Hepatocyte (in vitro differentiated cells): ENCODE measurements around the gene RUVBL2. TPM values are rescaled to one million over a fixed set of nuclear protein-coding genes. Genes with fewer than 3 reads are reported as not detected.

Experiments
- DNase-seq: peaks from one replicate; pipeline ENCODE4 v3.0.0-alpha.2; 2016; ENCODE audit warnings: low spot score
- H2AFZ ChIP-seq: fragments of 200-600 bp; sonication (generic); 2 replicates; pipeline ENCODE4 v1.6.0; 2016; ENCODE audit warnings: antibody characterized with exemption, mild to moderate bottlenecking
- H3K27ac ChIP-seq: fragments of 200-600 bp; sonication (generic); 2 replicates; pipeline ENCODE4 v1.5.1; 2016; ENCODE audit warnings: mild to moderate bottlenecking
- H3K27me3 ChIP-seq: fragments of 200-600 bp; sonication (generic); 2 replicates; pipeline ENCODE4 v1.6.1; 2016
- H3K36me3 ChIP-seq: fragments of 200-600 bp; sonication (generic); replicated peaks from 2 replicates; pipeline ENCODE4 v1.5.1; 2016; ENCODE audit warnings: low read depth; ENCODE audit not compliant: insufficient read depth
- H3K4me1 ChIP-seq: fragments of 200-600 bp; sonication (generic); 2 replicates; pipeline ENCODE4 v1.5.1; 2016; ENCODE audit warnings: mild to moderate bottlenecking, moderate library complexity; ENCODE audit not compliant: insufficient read depth
- H3K4me2 ChIP-seq: fragments of 200-600 bp; sonication (generic); 2 replicates; pipeline ENCODE4 v1.6.0; 2016
- H3K4me3 ChIP-seq: fragments of 200-600 bp; sonication (generic); 2 replicates; pipeline ENCODE4 v1.5.1; 2016; ENCODE audit warnings: mild to moderate bottlenecking
- H3K79me2 ChIP-seq: fragments of 200-600 bp; sonication (generic); 2 replicates; pipeline ENCODE4 v1.6.0; 2017; ENCODE audit warnings: mild to moderate bottlenecking
- H3K9me2 ChIP-seq: fragments of 200-600 bp; sonication (generic); replicated peaks from 2 replicates; pipeline ENCODE4 v1.6.0; 2017; ENCODE audit warnings: mild to moderate bottlenecking; ENCODE audit not compliant: insufficient read depth
- H3K9me3 ChIP-seq: fragments of 200-600 bp; sonication (generic); 2 replicates; pipeline ENCODE4 v1.5.1; 2016; ENCODE audit warnings: low read depth, mild to moderate bottlenecking
- H4K20me1 ChIP-seq: fragments of 200-600 bp; sonication (generic); 2 replicates; pipeline ENCODE4 v1.6.0; 2016; ENCODE audit warnings: mild to moderate bottlenecking; ENCODE audit not compliant: insufficient read depth, poor library complexity, severe bottlenecking
- CTCF ChIP-seq: fragments of 200-600 bp; sonication (generic); IDR thresholded peaks from 2 replicates; pipeline ENCODE4 v1.5.1; 2016; ENCODE audit warnings: antibody characterized with exemption, mild to moderate bottlenecking; ENCODE audit not compliant: poor library complexity
- EZH2 ChIP-seq: fragments of 200-600 bp; sonication (generic); IDR thresholded peaks from 2 replicates; pipeline ENCODE4 v1.6.1; 2016; ENCODE audit warnings: antibody characterized with exemption, mild to moderate bottlenecking, borderline replicate concordance
- EZH2phosphoT487 ChIP-seq: fragments of 200-600 bp; sonication (generic); IDR thresholded peaks from one replicate; pipeline ENCODE4 v1.6.1; 2018; ENCODE audit warnings: antibody characterized with exemption, mild to moderate bottlenecking, low read depth, moderate library complexity; ENCODE audit not compliant: unreplicated experiment, severe bottlenecking
- WGBS: methylation state at CpG from one replicate; pipeline ENCODE4 v1.1.6; 2016; ENCODE audit warnings: low lambda C conversion rate; ENCODE audit errors: missing lambda C conversion rate; 5-methylcytosine and 5-hydroxymethylcytosine counted together
- polyA plus RNA-seq: library from polyadenylated mRNA; unstranded; fragments of >200 nt; fragmentation: Nextera tagmentation; extraction: Ambion mirVana; gene quantifications from 2 replicates; pipeline ENCODE4 v1.2.1, GENCODE V29; 2016
- total RNA-seq: library from RNA; depleted of rRNA; stranded (reverse); fragments of >200 nt; gene quantifications from 2 replicates; pipeline ENCODE4 v1.2.3, GENCODE V29; 2014

Gene RUVBL2
- total RNA-seq (62.9 and 72.1 TPM in 2 replicates), polyA plus RNA-seq (79.6 and 84.9 TPM in 2 replicates)

- Histone ChIP-seq H3K9me3 (no peaks in the 10 kb centered on the region), H3K4me2 (peak within 1 kb of the TSS; percentile 94), H3K79me2 (peaks cover 72% of the 10 kb centered on the region), H3K4me1 (peaks cover 18% of the 10 kb centered on the region), H3K27me3 (no peaks in the 10 kb centered on the region), H2AFZ (peak within 1 kb of the TSS; percentile 17), H3K36me3 (no peaks in the 10 kb centered on the region), H3K4me3 (peak within 1 kb of the TSS; percentile 47), H3K27ac (peak within 1 kb of the TSS; percentile 94), H3K9me2 (no peaks in the 10 kb centered on the region), H4K20me1 (peaks cover 4% of the 10 kb centered on the region)
- WGBS: 1% methylated on average over 55 of the region's 56 CpGs
- TF ChIP-seq CTCF: peak; percentile 95
- TF ChIP-seq EZH2: no peak
- DNase-seq: peak; percentile 100
Measured at GRCh38 chr19:48993175-48994034, at the start of gene RUVBL2, which contains the start of gene GYS1. RUVBL2 (plus strand) TSS chr19:48993887; CDS start chr19:48993912, 25 bp downstream. GYS1 (minus strand) TSS chr19:48993309; CDS start chr19:48993112, 197 bp downstream.

GRCh38 chr19:48945415-48945814, 48.3 kb upstream of the RUVBL2 start:
- DNase-seq: no peak
- WGBS: 91% methylated on average over 5 of the region's 5 CpGs
- no peaks in the 10 kb centered on the region for H3K9me2 ChIP-seq

GRCh38 chr19:48945817-48946216, 47.9 kb upstream of the RUVBL2 start:
- Histone ChIP-seq H4K20me1 (no peaks in the 10 kb centered on the region), H3K79me2 (no peaks in the 10 kb centered on the region), H3K9me3 (no peaks in the 10 kb centered on the region), H3K4me1 (no peaks in the 10 kb centered on the region), H3K36me3 (no peaks in the 10 kb centered on the region), H3K9me2 (no peaks in the 10 kb centered on the region), H2AFZ (no peak overlapping the region), H3K4me3 (no peak overlapping the region), H3K27me3 (no peaks in the 10 kb centered on the region), H3K4me2 (no peak overlapping the region), H3K27ac (no peak overlapping the region)
- WGBS: 81% methylated on average over 1 of the region's 2 CpGs
- DNase-seq: no peak
- no peak for TF ChIP-seq CTCF
- no peak for TF ChIP-seq EZH2phosphoT487
- TF ChIP-seq EZH2: no peak

More at GRCh38 chr19:48945415-48945814, 48.3 kb upstream of the RUVBL2 start:
- Histone ChIP-seq H3K36me3 (no peaks in the 10 kb centered on the region), H3K27ac (no peak overlapping the region), H3K4me1 (no peaks in the 10 kb centered on the region), H4K20me1 (no peaks in the 10 kb centered on the region), H2AFZ (no peak overlapping the region), H3K9me3 (no peaks in the 10 kb centered on the region), H3K27me3 (no peaks in the 10 kb centered on the region), H3K4me2 (no peak overlapping the region), H3K4me3 (no peak overlapping the region), H3K79me2 (no peaks in the 10 kb centered on the region)
- no peak for TF ChIP-seq CTCF
- no peak for TF ChIP-seq EZH2phosphoT487
- no peak for TF ChIP-seq EZH2
